Trophoblast cell (in vitro differentiated cells and primary cell): ENCODE results near the gene ARMC2.
A peak's percentile ranks its signal among the peaks of the same experiment; 100 is the strongest.

Source experiments
- DNase-seq, 2 donors: peaks; one replicate each; pipeline ENCODE4 v3.0.0-alpha.2; 2016
- H2AFZ ChIP-seq: 2 replicates; pipeline ENCODE4 v1.6.1; 2013; ENCODE audit warnings: low read length, moderate library complexity, mild to moderate bottlenecking; ENCODE audit not compliant: insufficient read depth, poor library complexity
- H2AK5ac ChIP-seq: 2 replicates; pipeline ENCODE4 v1.6.1; 2013; ENCODE audit warnings: mild to moderate bottlenecking, low read length
- H2BK120ac ChIP-seq: 2 replicates; pipeline ENCODE4 v1.6.1; 2013; ENCODE audit warnings: low read length, mild to moderate bottlenecking, moderate library complexity; ENCODE audit not compliant: insufficient read depth, poor library complexity
- H2BK12ac ChIP-seq: 2 replicates; pipeline ENCODE4 v1.6.1; 2013; ENCODE audit warnings: mild to moderate bottlenecking, low read length, moderate library complexity
- H2BK5ac ChIP-seq: 2 replicates; pipeline ENCODE4 v1.6.1; 2013; ENCODE audit warnings: low read length, low read depth, moderate library complexity, mild to moderate bottlenecking; ENCODE audit not compliant: poor library complexity
- H3K14ac ChIP-seq: 2 replicates; pipeline ENCODE4 v1.6.1; 2013; ENCODE audit warnings: mild to moderate bottlenecking, low read length
- H3K18ac ChIP-seq: 2 replicates; pipeline ENCODE4 v1.6.1; 2013; ENCODE audit warnings: mild to moderate bottlenecking, low read length
- H3K23ac ChIP-seq: 2 replicates; pipeline ENCODE4 v1.6.1; 2013; ENCODE audit warnings: low read length
- H3K27ac ChIP-seq: 2 replicates; pipeline ENCODE4 v1.5.1; 2013; ENCODE audit warnings: low read depth, mild to moderate bottlenecking, inconsistent platforms, low read length, moderate library complexity
- H3K27me3 ChIP-seq: 2 replicates; pipeline ENCODE4 v1.6.1; 2013; ENCODE audit warnings: inconsistent platforms, mild to moderate bottlenecking, low read length, moderate library complexity; ENCODE audit not compliant: insufficient read depth
- H3K36me3 ChIP-seq, 2 experiments: 1 replicate in 1 of 2; 2 replicates in 1 of 2; pipeline ENCODE4 v1.6.1; 2013; ENCODE audit warnings: low read length in 2 of 2, mild to moderate bottlenecking in 2 of 2, moderate library complexity in 1 of 2; ENCODE audit not compliant: insufficient read depth in 2 of 2, control insufficient read depth in 1 of 2
- H3K4ac ChIP-seq: 2 replicates; pipeline ENCODE4 v1.6.1; 2013; ENCODE audit warnings: low read depth, mild to moderate bottlenecking, low read length, moderate library complexity
- H3K4me1 ChIP-seq, 2 experiments: 1 replicate in 1 of 2; 2 replicates in 1 of 2; pipeline ENCODE4 v1.6.1; 2013; ENCODE audit warnings: low read length in 2 of 2, mild to moderate bottlenecking in 2 of 2, moderate library complexity in 1 of 2; ENCODE audit not compliant: insufficient read depth in 2 of 2, control insufficient read depth in 1 of 2
- H3K4me2 ChIP-seq: 2 replicates; pipeline ENCODE4 v1.6.1; 2013; ENCODE audit warnings: inconsistent platforms, mild to moderate bottlenecking, low read length, moderate library complexity
- H3K4me3 ChIP-seq: 2 replicates; pipeline ENCODE4 v1.5.1; 2013; ENCODE audit warnings: mild to moderate bottlenecking, low read depth, low read length, inconsistent platforms
- H3K79me1 ChIP-seq: one replicate; pipeline ENCODE4 v1.6.1; 2013; ENCODE audit warnings: low read length
- H3K79me2 ChIP-seq: 2 replicates; pipeline ENCODE4 v1.6.1; 2013; ENCODE audit warnings: low read length, mild to moderate bottlenecking; ENCODE audit not compliant: control insufficient read depth, insufficient read depth, poor library complexity
- H3K9ac ChIP-seq: 2 replicates; pipeline ENCODE4 v1.6.1; 2013; ENCODE audit warnings: mild to moderate bottlenecking, low read length
- H3K9me3 ChIP-seq: 2 replicates; pipeline ENCODE4 v1.6.1; 2013; ENCODE audit warnings: low read depth, mild to moderate bottlenecking, control low read depth, inconsistent platforms, low read length; ENCODE audit not compliant: insufficient read depth
- H4K12ac ChIP-seq: 2 replicates; pipeline ENCODE4 v1.6.1; 2013; ENCODE audit warnings: low read depth, mild to moderate bottlenecking, low read length, moderate library complexity
- H4K8ac ChIP-seq: 2 replicates; pipeline ENCODE4 v1.6.1; 2013; ENCODE audit warnings: low read depth, mild to moderate bottlenecking, low read length, moderate library complexity
- H4K91ac ChIP-seq: one replicate; pipeline ENCODE4 v1.6.1; 2013; ENCODE audit warnings: low read depth, mild to moderate bottlenecking, low read length, moderate library complexity
- WGBS: extraction: QIAGEN DNeasy Blood & Tissue Kit; methylation state at CpG from one replicate; pipeline ENCODE4 v1.1.7; 2013; ENCODE audit warnings: missing lambda C conversion rate; ENCODE audit not compliant: insufficient read length, insufficient coverage; ENCODE audit errors: extremely low coverage; 5-methylcytosine and 5-hydroxymethylcytosine counted together

Gene ARMC2

GRCh38 chr6:108998485-108998884, 150.3 kb downstream of the ARMC2 start:
- Histone ChIP-seq H2AK5ac (no peak overlapping the region), H3K9ac (no peak overlapping the region), H2BK12ac (no peak overlapping the region), H3K14ac (no peak overlapping the region), H3K4me2 (no peak overlapping the region), H3K4ac (no peak overlapping the region), H3K4me1 (peaks cover 0 to 4% of the 10 kb centered on the region in 2 experiments), H4K12ac (no peak overlapping the region), H2BK5ac (no peak overlapping the region), H4K8ac (no peak overlapping the region), H3K79me2 (no peaks in the 10 kb centered on the region), H3K18ac (no peak overlapping the region), H3K27me3 (no peaks in the 10 kb centered on the region), H4K91ac (no peak overlapping the region), H3K23ac (no peak overlapping the region), H3K9me3 (no peaks in the 10 kb centered on the region), H3K36me3 (peaks cover 3 to 6% of the 10 kb centered on the region in 2 experiments), H3K4me3 (no peak overlapping the region), H2AFZ (no peak overlapping the region), H2BK120ac (no peak overlapping the region), H3K27ac (no peak overlapping the region), H3K79me1 (no peaks in the 10 kb centered on the region)
- DNase-seq, result no peak
- WGBS, result no CpG with 5 or more reads among the region's 3 CpGs

DNA sequence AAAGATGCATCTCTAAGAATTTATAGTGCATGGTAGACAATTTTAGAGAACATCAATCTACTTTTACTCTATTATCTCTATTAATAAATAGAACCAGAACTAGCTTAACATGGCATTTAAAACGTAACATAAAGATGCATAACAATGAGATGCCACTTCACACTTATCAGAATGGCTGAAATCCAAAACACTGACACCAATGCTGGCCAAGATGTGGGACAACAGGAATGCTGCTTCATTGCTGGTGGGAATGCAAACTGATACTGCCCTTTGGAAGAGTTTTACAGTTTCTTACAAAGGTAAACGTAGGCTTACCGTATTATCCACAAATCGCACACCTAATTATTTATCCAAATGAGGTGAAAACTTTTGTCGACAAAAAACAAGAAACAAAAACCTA, 151.2 kb downstream of the ARMC2 start:
- H3K79me2 ChIP-seq, result no peaks in the 10 kb centered on the region
- peak in 1 of 2 donors; percentile 52 for DNase-seq
- no peak overlapping the region for H2BK5ac ChIP-seq
- no peak overlapping the region for H2AFZ ChIP-seq
- H3K9ac ChIP-seq, result no peak overlapping the region
- H2AK5ac ChIP-seq, result no peak overlapping the region
- H3K23ac ChIP-seq, result no peak overlapping the region
- H2BK12ac ChIP-seq, result no peak overlapping the region
- no peaks in the 10 kb centered on the region for H3K9me3 ChIP-seq
- H3K4ac ChIP-seq, result no peak overlapping the region
- no peak overlapping the region for H4K12ac ChIP-seq
- no peak overlapping the region for H4K91ac ChIP-seq
- no peak overlapping the region for H3K14ac ChIP-seq
- H3K4me2 ChIP-seq, result no peak overlapping the region
- H3K4me1 ChIP-seq, result peaks cover 0 to 4% of the 10 kb centered on the region in 2 experiments
- no peak overlapping the region for H3K4me3 ChIP-seq
- H3K36me3 ChIP-seq, result peaks cover 3 to 4% of the 10 kb centered on the region in 2 experiments
- no peaks in the 10 kb centered on the region for H3K27me3 ChIP-seq
- WGBS, result no CpG with 5 or more reads among the region's 5 CpGs
- no peak overlapping the region for H2BK120ac ChIP-seq
- H3K79me1 ChIP-seq, result no peaks in the 10 kb centered on the region
- no peak overlapping the region for H4K8ac ChIP-seq
- H3K27ac ChIP-seq, result no peak overlapping the region
- no peak overlapping the region for H3K18ac ChIP-seq

- H3K4me3 ChIP-seq, result no peak overlapping the region
- H3K9ac ChIP-seq, result no peak overlapping the region
- H3K36me3 ChIP-seq, result peaks cover 0 to 4% of the 10 kb centered on the region in 2 experiments
- no peak overlapping the region for H2AK5ac ChIP-seq
- no peak overlapping the region for H3K23ac ChIP-seq
- H3K79me2 ChIP-seq, result no peaks in the 10 kb centered on the region
- no peak for DNase-seq
- no CpG with 5 or more reads among the region's 2 CpGs for WGBS
- H3K9me3 ChIP-seq, result no peaks in the 10 kb centered on the region
- no peak overlapping the region for H3K4ac ChIP-seq
- no peak overlapping the region for H2BK12ac ChIP-seq
- H3K27me3 ChIP-seq, result no peaks in the 10 kb centered on the region
- no peak overlapping the region for H4K91ac ChIP-seq
- H3K14ac ChIP-seq, result no peak overlapping the region
- no peak overlapping the region for H3K27ac ChIP-seq
- no peak overlapping the region for H4K12ac ChIP-seq
- H4K8ac ChIP-seq, result no peak overlapping the region
- H2AFZ ChIP-seq, result no peak overlapping the region
- H2BK120ac ChIP-seq, result no peak overlapping the region
- H3K4me2 ChIP-seq, result no peak overlapping the region
- H3K4me1 ChIP-seq, result peaks cover 0 to 3% of the 10 kb centered on the region in 2 experiments
- H3K79me1 ChIP-seq, result no peaks in the 10 kb centered on the region
- H3K18ac ChIP-seq, result no peak overlapping the region
- H2BK5ac ChIP-seq, result no peak overlapping the region
Observed at GRCh38 chr6:109000289-109000688, 152.1 kb downstream of the ARMC2 start.

DNA sequence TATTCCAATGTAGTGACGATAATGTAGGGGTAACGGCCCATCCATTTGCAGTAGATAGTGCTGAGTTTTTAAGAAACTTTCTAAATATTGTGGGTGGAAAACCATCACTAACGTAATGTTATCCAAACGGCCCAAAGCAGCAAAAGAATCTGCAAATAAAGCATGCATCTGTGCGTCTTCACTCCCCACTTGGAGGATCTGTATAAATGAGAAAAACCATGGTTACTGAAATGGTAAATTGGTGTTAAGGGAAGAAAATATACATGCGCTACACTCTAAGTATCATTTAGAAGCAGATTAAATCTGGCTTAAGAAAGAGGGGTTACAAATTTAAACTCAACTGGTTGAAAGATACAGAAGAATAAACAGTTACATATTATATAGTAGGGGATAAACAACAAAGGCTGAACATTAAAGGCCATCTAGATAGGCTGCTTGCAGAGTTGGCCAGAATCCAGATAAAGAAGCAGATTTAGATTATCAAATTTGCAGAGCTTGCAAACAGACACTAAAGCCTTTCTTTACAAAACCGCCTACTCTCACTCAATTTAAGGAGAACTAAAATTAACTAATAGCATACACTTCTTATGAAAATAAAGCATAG, 153.2 kb downstream of the ARMC2 start:
- Histone ChIP-seq H3K18ac (no peak overlapping the region), H3K36me3 (peaks cover 0 to 4% of the 10 kb centered on the region in 2 experiments), H3K79me1 (no peaks in the 10 kb centered on the region), H3K27me3 (no peaks in the 10 kb centered on the region), H2AK5ac (no peak overlapping the region), H3K4me3 (no peak overlapping the region), H2BK120ac (no peak overlapping the region), H3K79me2 (no peaks in the 10 kb centered on the region), H2AFZ (no peak overlapping the region), H3K4ac (no peak overlapping the region), H4K8ac (no peak overlapping the region), H3K27ac (no peak overlapping the region), H2BK5ac (no peak overlapping the region), H3K14ac (no peak overlapping the region), H3K4me1 (no peaks in the 10 kb centered on the region), H3K4me2 (no peak overlapping the region), H2BK12ac (no peak overlapping the region), H3K9me3 (no peaks in the 10 kb centered on the region), H3K23ac (no peak overlapping the region), H4K91ac (no peak overlapping the region), H4K12ac (no peak overlapping the region), H3K9ac (no peak overlapping the region)
- WGBS, result no CpG with 5 or more reads among the region's 7 CpGs
- no peak for DNase-seq
